HCT116 (cell line): ENCODE measurements around the gene NOTUM. TPM values are rescaled to one million over a fixed set of nuclear protein-coding genes. Genes with fewer than 3 reads are reported as not detected.

Experiments
- ATAC-seq: fragments of 200-7000 bp; cut with Tn5 transposase; 2 replicates; pipeline ENCODE4 v1.9.1; 2020; ENCODE audit warnings: mild to moderate bottlenecking, moderate library complexity
- BruUV-seq: library from RNA; stranded (reverse); fragments of 400-500 nt; replicated peaks from 2 replicates; lab custom pipeline; 2021; lab: Mats Ljungman, UMichigan
- CTCF ChIA-PET: fragments of 300-600 bp; sonication (Branson Sonifier 250); formaldehyde crosslinking; loops from one replicate; lab custom pipeline; 2021; ENCODE audit warnings: antibody characterized with exemption; lab: Charles Lee
- POLR2A ChIA-PET: fragments of 300-600, 350-600 bp; sonication (Branson Sonifier 250); formaldehyde crosslinking; loops from one replicate; lab custom pipeline; 2021; ENCODE audit warnings: antibody characterized with exemption; lab: Charles Lee
- RAD21 ChIA-PET, 2 experiments: fragments of 300-600 bp; sonication (Branson Sonifier 250); formaldehyde crosslinking; loops; one replicate each; lab custom pipeline; 2023; ENCODE audit warnings: low total read pairs in 2 of 2; ENCODE audit not compliant: uncharacterized antibody in 2 of 2, unreplicated experiment in 2 of 2, low non-redundant PET in 1 of 2; lab: Charles Lee
- DNase-seq: peaks from one replicate; pipeline ENCODE4 v3.0.0-alpha.2; 2010; ENCODE audit warnings: low read depth, low spot score
- H2AFZ ChIP-seq: fragments of 200-600 bp; shearing (Covaris generic), sonication (generic); 2 replicates; pipeline ENCODE4 v1.6.1; 2017; ENCODE audit warnings: low read depth, mixed run types, mixed read lengths, antibody characterized with exemption, low read length; ENCODE audit not compliant: poor library complexity, severe bottlenecking
- H3K27ac ChIP-seq: 2 replicates; pipeline ENCODE4 v1.5.1; 2012; ENCODE audit warnings: low read depth, low read length
- H3K27me3 ChIP-seq: fragments of 200-600 bp; sonication (generic); 2 replicates; pipeline ENCODE4 v1.6.1; 2016; ENCODE audit warnings: mixed run types, low read length, mixed read lengths; ENCODE audit not compliant: insufficient read depth
- H3K36me3 ChIP-seq, 2 experiments: fragments of 200-500 bp in 1 of 2; fragments of 200-600 bp in 1 of 2; sonication (Bioruptor generic) in 1 of 2; sonication (generic) in 1 of 2; 2 replicates each; pipeline versions ENCODE4 v1.5.1 to v1.6.1; 2014 to 2016; ENCODE audit warnings: low read length in 2 of 2, inconsistent platforms in 1 of 2, mixed read lengths in 1 of 2, mixed run types in 1 of 2; ENCODE audit not compliant: insufficient read depth in 2 of 2, control insufficient read depth in 1 of 2
- H3K4me1 ChIP-seq, 2 experiments: fragments of 200-600 bp in 1 of 2; sonication (generic) in 1 of 2; 2 replicates each; pipeline versions ENCODE4 v1.5.1 to v1.6.1; 2012 to 2017; ENCODE audit warnings: low read length in 2 of 2, inconsistent platforms in 1 of 2, mild to moderate bottlenecking in 1 of 2, mixed read lengths in 1 of 2, mixed run types in 1 of 2, moderate library complexity in 1 of 2; ENCODE audit not compliant: insufficient read depth in 2 of 2, control insufficient read depth in 1 of 2
- H3K4me2 ChIP-seq: fragments of 200-600 bp; sonication (generic); 2 replicates; pipeline ENCODE4 v1.6.1; 2017; ENCODE audit warnings: mixed run types, low read length, mixed read lengths
- H3K4me3 ChIP-seq, 2 experiments: fragments of 200-600 bp in 1 of 2; sonication (generic) in 1 of 2; replicated peaks in 1 of 2; 2 replicates each; pipeline ENCODE4 v1.5.1; 2011 to 2016; ENCODE audit warnings: low read length in 2 of 2, control low read depth in 1 of 2, low read depth in 1 of 2, mild to moderate bottlenecking in 1 of 2, mixed read lengths in 1 of 2, mixed run types in 1 of 2
- H3K79me2 ChIP-seq: fragments of 200-600 bp; sonication (generic); 2 replicates; pipeline ENCODE4 v1.6.1; 2017; ENCODE audit warnings: mild to moderate bottlenecking, mixed run types, low read length, moderate library complexity, mixed read lengths; ENCODE audit not compliant: insufficient read depth
- H3K9ac ChIP-seq: fragments of 200-600 bp; sonication (generic); 2 replicates; pipeline ENCODE4 v1.6.1; 2016; ENCODE audit warnings: low read length, mixed read lengths
- H3K9me2 ChIP-seq: fragments of 200-600 bp; sonication (generic), shearing (Covaris generic); 2 replicates; pipeline ENCODE4 v1.6.1; 2017; ENCODE audit warnings: mixed run types, mild to moderate bottlenecking, moderate library complexity; ENCODE audit not compliant: insufficient read depth
- H3K9me3 ChIP-seq, 2 experiments: fragments of 200-500 bp in 1 of 2; fragments of 200-600 bp in 1 of 2; sonication (Bioruptor generic) in 1 of 2; sonication (generic) in 1 of 2; 2 replicates each; pipeline ENCODE4 v1.6.1; 2014 to 2017; ENCODE audit warnings: low read length in 2 of 2, mixed read lengths in 2 of 2, inconsistent platforms in 1 of 2, low read depth in 1 of 2, mild to moderate bottlenecking in 1 of 2, mixed run types in 1 of 2, moderate library complexity in 1 of 2; ENCODE audit not compliant: control insufficient read depth in 1 of 2, insufficient read depth in 1 of 2
- H4K20me1 ChIP-seq: fragments of 200-600 bp; sonication (generic), shearing (Covaris generic); 2 replicates; pipeline ENCODE4 v1.6.1; 2017; ENCODE audit warnings: mixed run types, mild to moderate bottlenecking, moderate library complexity; ENCODE audit not compliant: insufficient read depth
- CBX3 ChIP-seq: IDR thresholded peaks from 2 replicates; pipeline ENCODE4 v1.6.1; 2012; ENCODE audit warnings: low read depth
- CEBPB ChIP-seq: IDR thresholded peaks from 2 replicates; pipeline ENCODE4 v1.6.1; 2012; ENCODE audit warnings: low read depth
- ELF1 ChIP-seq: IDR thresholded peaks from 2 replicates; pipeline ENCODE4 v1.6.1; 2012; ENCODE audit warnings: low read depth, borderline replicate concordance
- JUND ChIP-seq: IDR thresholded peaks from 2 replicates; pipeline ENCODE4 v1.6.1; 2012
- SIN3A ChIP-seq: IDR thresholded peaks from 2 replicates; pipeline ENCODE4 v1.6.1; 2012; ENCODE audit warnings: low read depth
- TCF7L2 ChIP-seq: IDR thresholded peaks from 2 replicates; pipeline ENCODE4 v1.7.0; 2011; ENCODE audit warnings: borderline replicate concordance, inconsistent platforms; ENCODE audit not compliant: insufficient read depth, insufficient read length; ENCODE audit errors: extremely low read depth
- YY1 ChIP-seq: IDR thresholded peaks from 2 replicates; pipeline ENCODE4 v1.6.1; 2011; ENCODE audit warnings: low read length, low read depth, moderate library complexity, mild to moderate bottlenecking; ENCODE audit not compliant: insufficient replicate concordance; ENCODE audit errors: extremely low read depth
- intact Hi-C: fragments of 100-400 bp; cut with micrococcal nuclease; formaldehyde crosslinking; loops from 2 replicates; pipeline ENCODE4 v1.10.0; 2022
- total RNA-seq: library from RNA; stranded (reverse); gene quantifications from one replicate; pipeline ENCODE4 v1.2.1, GENCODE V29; 2021; ENCODE audit not compliant: unreplicated experiment
- TF ChIP-seq, protein P1 (sequence below): IDR thresholded peaks from 2 replicates; pipeline ENCODE4 v1.6.1; 2012
- TF ChIP-seq, protein P2 (sequence below), 3 experiments: fragments of 200-600 bp in 1 of 3; sonication (generic) in 1 of 3; IDR thresholded peaks in 2 of 3; conservative IDR thresholded peaks in 1 of 3; 2 replicates each; pipeline ENCODE4 v1.5.1; 2012 to 2017; ENCODE audit warnings: low read depth in 2 of 3, low read length in 2 of 3, antibody characterized with exemption in 1 of 3, borderline replicate concordance in 1 of 3, control low read depth in 1 of 3, mild to moderate bottlenecking in 1 of 3, mixed read lengths in 1 of 3, mixed run types in 1 of 3, moderate library complexity in 1 of 3; ENCODE audit not compliant: insufficient read depth in 1 of 3
- TF ChIP-seq, protein P3 (sequence below): IDR thresholded peaks from 2 replicates; pipeline ENCODE4 v1.6.1; 2012

The NOTUM gene
- total RNA-seq, 1 experiment from 2014 or later = 12.5 TPM

DNA sequence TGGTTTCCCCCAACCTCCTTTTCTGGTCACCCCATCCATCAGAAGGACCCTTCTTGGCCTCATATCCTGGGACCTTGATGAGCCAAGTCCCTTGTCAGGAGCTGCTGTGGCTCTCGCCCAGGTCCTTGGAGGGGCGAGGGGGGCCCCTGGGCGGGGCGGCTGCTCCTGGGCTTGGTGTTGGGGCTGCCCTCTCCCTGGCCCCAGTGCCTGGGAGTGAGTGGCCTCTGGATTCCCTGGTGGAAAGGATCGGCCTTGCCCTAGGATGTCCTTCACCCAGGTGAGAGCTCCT is 6.2 kb upstream of the NOTUM start:
- peaks cover 18 to 30% of the 10 kb centered on the region in 2 experiments for H3K4me1 ChIP-seq
- TF ChIP-seq, protein P1, sequence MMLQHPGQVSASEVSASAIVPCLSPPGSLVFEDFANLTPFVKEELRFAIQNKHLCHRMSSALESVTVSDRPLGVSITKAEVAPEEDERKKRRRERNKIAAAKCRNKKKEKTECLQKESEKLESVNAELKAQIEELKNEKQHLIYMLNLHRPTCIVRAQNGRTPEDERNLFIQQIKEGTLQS = no peak
- no peak for TF ChIP-seq YY1
- no peak for TF ChIP-seq CEBPB
- TF ChIP-seq ELF1 = no peak
- no peak for TF ChIP-seq CBX3
- TF ChIP-seq SIN3A = no peak
- no peak for TF ChIP-seq JUND
- TF ChIP-seq, protein P2, sequence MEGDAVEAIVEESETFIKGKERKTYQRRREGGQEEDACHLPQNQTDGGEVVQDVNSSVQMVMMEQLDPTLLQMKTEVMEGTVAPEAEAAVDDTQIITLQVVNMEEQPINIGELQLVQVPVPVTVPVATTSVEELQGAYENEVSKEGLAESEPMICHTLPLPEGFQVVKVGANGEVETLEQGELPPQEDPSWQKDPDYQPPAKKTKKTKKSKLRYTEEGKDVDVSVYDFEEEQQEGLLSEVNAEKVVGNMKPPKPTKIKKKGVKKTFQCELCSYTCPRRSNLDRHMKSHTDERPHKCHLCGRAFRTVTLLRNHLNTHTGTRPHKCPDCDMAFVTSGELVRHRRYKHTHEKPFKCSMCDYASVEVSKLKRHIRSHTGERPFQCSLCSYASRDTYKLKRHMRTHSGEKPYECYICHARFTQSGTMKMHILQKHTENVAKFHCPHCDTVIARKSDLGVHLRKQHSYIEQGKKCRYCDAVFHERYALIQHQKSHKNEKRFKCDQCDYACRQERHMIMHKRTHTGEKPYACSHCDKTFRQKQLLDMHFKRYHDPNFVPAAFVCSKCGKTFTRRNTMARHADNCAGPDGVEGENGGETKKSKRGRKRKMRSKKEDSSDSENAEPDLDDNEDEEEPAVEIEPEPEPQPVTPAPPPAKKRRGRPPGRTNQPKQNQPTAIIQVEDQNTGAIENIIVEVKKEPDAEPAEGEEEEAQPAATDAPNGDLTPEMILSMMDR (IDR thresholded peaks at IDR 0.05 in 2 of 3, conservative IDR thresholded peaks at IDR 0.05 in 1 of 3; ENCODE audit: borderline replicate concordance in 1 of 3, insufficient read depth in 1 of 3, low read depth in 2 of 3, low read length in 2 of 3) = no peak
- TF ChIP-seq TCF7L2 = no peak
- TF ChIP-seq, protein P3, sequence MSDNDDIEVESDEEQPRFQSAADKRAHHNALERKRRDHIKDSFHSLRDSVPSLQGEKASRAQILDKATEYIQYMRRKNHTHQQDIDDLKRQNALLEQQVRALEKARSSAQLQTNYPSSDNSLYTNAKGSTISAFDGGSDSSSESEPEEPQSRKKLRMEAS = no peak
- TF ChIP-seq, all 23 proteins: peak for 0
- RAD21 ChIA-PET = interaction anchor here (0.5 to 1.0 kb wide), 2 partner anchors 54 to 56 kb away, joined by 3 to 6 read pairs; partner anchors contain the start of genes CENPX (in 1 of the 2) and LRRC45 (in 1 of the 2)

More for the DNA sequence above, 6.2 kb upstream of the NOTUM start:
- peak overlapping the region; percentile 76 for H3K4me2 ChIP-seq
- H3K4me3 ChIP-seq = no peak overlapping the region; a peak in 1 of 4 replicates
- ATAC-seq = no peak; the same call in 1 of the 2 replicates
- no peaks in the 10 kb centered on the region for H3K9me3 ChIP-seq
- H3K79me2 ChIP-seq = no peaks in the 10 kb centered on the region
- no peak for DNase-seq
- H3K27me3 ChIP-seq = no peaks in the 10 kb centered on the region
- POLR2A ChIA-PET = interaction anchor here (0.6 to 2.0 kb wide), 4 partner anchors 9 to 36 kb away, joined by 3 to 10 read pairs (median 4); no protein-coding TSS in a partner anchor
- CTCF ChIA-PET = interaction anchor here (1.1 to 1.4 kb wide), 4 partner anchors 39 to 56 kb away, joined by 3 to 4 read pairs (median 4); partner anchors contain the start of genes CENPX, LRRC45 and MAFG
- no peaks in the 10 kb centered on the region for H3K36me3 ChIP-seq
- H3K9me2 ChIP-seq = no peaks in the 10 kb centered on the region
- no TSS peak for BruUV-seq
- no peak overlapping the region; the same call in 1 of the 2 replicates for H3K27ac ChIP-seq
- no peaks in the 10 kb centered on the region for H4K20me1 ChIP-seq
- H2AFZ ChIP-seq = no peak overlapping the region
- intact Hi-C loops = no loop called here
- peak overlapping the region; percentile 39 for H3K9ac ChIP-seq
